SK-N-SH treated with all-trans-retinoic acid at 6 μM for 48 hours (cell line): ENCODE results near the gene OMP.

ENCODE experiments used
- ARNTL ChIP-seq: fragments of 450-650 bp; formaldehyde crosslinking; IDR thresholded peaks from 2 replicates; pipeline ENCODE4 v1.5.0; 2020; ENCODE audit warnings: low read depth, mild to moderate bottlenecking, moderate library complexity, borderline replicate concordance
- CSDC2 ChIP-seq: fragments of 250-450 bp; sonication (Bioruptor Pico); IDR thresholded peaks from 2 replicates; pipeline ENCODE4 v1.5.0; 2020; ENCODE audit warnings: mild to moderate bottlenecking, moderate library complexity
- PPARA ChIP-seq: fragments of 250-450 bp; sonication (Bioruptor Pico); IDR thresholded peaks from 2 replicates; pipeline ENCODE4 v1.5.0; 2020; ENCODE audit warnings: mild to moderate bottlenecking, borderline replicate concordance
- SNAI2 ChIP-seq: fragments of 250-450 bp; sonication (Bioruptor Pico); IDR thresholded peaks from 2 replicates; pipeline ENCODE4 v1.5.0; 2020; ENCODE audit warnings: mild to moderate bottlenecking, moderate library complexity
- TSHZ2 ChIP-seq: fragments of 250-450 bp; sonication (Bioruptor Pico); IDR thresholded peaks from 2 replicates; pipeline ENCODE4 v1.5.0; 2020; ENCODE audit warnings: mild to moderate bottlenecking, moderate library complexity
- ZNF565 ChIP-seq: fragments of 450-650 bp; formaldehyde crosslinking; conservative IDR thresholded peaks from 2 replicates; pipeline ENCODE4 v1.5.0; 2020; ENCODE audit warnings: low read depth, mild to moderate bottlenecking, moderate library complexity

DNA sequence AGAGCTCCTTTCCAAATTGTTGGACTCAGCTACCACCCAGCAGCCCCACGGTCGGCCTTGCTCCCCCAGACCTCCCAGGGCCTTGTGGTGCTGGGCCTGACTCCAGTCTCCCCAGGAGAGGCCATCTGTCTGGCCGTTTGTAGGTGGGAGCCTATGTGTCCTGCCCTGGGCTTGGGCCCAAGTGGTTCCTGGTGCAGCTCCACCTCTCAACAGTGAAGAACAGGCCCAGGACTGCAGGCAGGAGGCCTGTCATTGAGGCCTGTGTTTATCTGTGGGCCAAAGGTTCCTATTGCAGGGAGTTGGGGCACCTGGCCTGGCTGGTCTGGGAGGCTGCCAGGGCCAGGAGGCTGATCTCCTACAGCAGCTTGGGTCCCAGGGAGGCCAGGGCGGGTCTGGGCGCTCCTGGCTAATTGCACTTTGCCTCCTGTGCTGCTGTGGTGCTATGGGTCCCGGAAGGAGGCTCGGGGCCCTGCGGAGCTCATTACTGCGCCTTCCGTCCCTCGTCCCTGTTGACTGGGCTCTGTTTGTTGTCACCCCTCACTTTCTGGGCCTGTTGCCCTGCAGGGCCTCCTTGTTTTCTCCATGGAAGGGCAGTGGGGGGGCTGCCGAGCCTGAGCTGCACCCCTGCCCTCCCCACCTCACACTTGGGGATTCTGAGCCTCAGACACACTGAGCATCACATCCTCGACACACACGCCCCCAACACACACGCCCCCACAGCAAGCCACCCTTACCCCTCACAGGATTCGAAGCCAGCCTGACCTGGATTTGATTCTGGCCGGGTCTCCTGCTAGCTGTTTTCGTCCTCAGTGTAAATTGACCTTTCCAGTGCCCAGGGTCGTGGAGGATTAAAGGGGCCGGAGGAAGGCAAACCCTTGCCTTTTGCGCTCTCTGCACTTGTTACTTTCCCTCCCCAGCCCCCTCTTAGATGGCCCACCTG is 6.8 kb upstream of the OMP start:
- TF ChIP-seq PPARA = no peak
- no peak for TF ChIP-seq CSDC2
- no peak for TF ChIP-seq SNAI2 (CRISPR knock-in tag)
- TF ChIP-seq ZNF565 (CRISPR knock-in tag) = no peak
- TF ChIP-seq TSHZ2 = no peak
- no peak for TF ChIP-seq ARNTL (CRISPR knock-in tag)
